PC-3 (cell line): Measurements from ENCODE around the gene LAMA2. TPM values are rescaled to one million over a fixed set of nuclear protein-coding genes. Genes with fewer than 3 reads are reported as not detected.

Experiments
- ATAC-seq: fragments of 200-7000 bp; cut with Tn5 transposase; 2 replicates; pipeline ENCODE4 v1.9.1; 2020; ENCODE audit warnings: mild to moderate bottlenecking, moderate library complexity
- BruUV-seq: library from RNA; stranded (reverse); fragments of 400-500 nt; replicated peaks from 2 replicates; lab custom pipeline; 2021; lab: Mats Ljungman, UMichigan
- CTCF ChIA-PET: fragments of 300-600 bp; sonication (Branson Sonifier 250); formaldehyde crosslinking; loops from one replicate; lab custom pipeline; 2022; ENCODE audit warnings: antibody characterized with exemption; lab: Charles Lee
- POLR2A ChIA-PET: fragments of 300-600 bp; sonication (Branson Sonifier 250); formaldehyde crosslinking; loops from one replicate; lab custom pipeline; 2022; ENCODE audit warnings: antibody characterized with exemption; ENCODE audit not compliant: unreplicated experiment; lab: Charles Lee
- DNase-seq: peaks from one replicate; pipeline ENCODE4 v3.0.0-alpha.2; 2015
- H2AFZ ChIP-seq: fragments of 300-600 bp; sonication (generic); 2 replicates; pipeline ENCODE4 v1.6.0; 2016; ENCODE audit warnings: antibody characterized with exemption, low read length
- H3F3A ChIP-seq: fragments of 300-600 bp; sonication (generic); one replicate; pipeline ENCODE4 v1.6.0; 2017; ENCODE audit warnings: antibody characterized with exemption, low read length, control low read depth, mild to moderate bottlenecking; ENCODE audit not compliant: unreplicated experiment
- H3K27ac ChIP-seq: fragments of 300-600 bp; sonication (generic); 2 replicates; pipeline ENCODE4 v1.5.1; 2016; ENCODE audit warnings: mild to moderate bottlenecking, low read length
- H3K27me3 ChIP-seq: fragments of 300-600 bp; sonication (generic); 2 replicates; pipeline ENCODE4 v1.6.1; 2016; ENCODE audit warnings: low read length, mixed read lengths
- H3K36me3 ChIP-seq: fragments of 300-600 bp; sonication (generic); 2 replicates; pipeline ENCODE4 v1.6.1; 2016; ENCODE audit warnings: low read depth, mixed run types, low read length, mixed read lengths
- H3K4me1 ChIP-seq: fragments of 300-600 bp; sonication (generic); 2 replicates; pipeline ENCODE4 v1.5.1; 2016; ENCODE audit warnings: low read length; ENCODE audit not compliant: insufficient read depth
- H3K4me2 ChIP-seq: fragments of 300-600 bp; sonication (generic); 2 replicates; pipeline ENCODE4 v1.6.0; 2016; ENCODE audit warnings: low read length
- H3K4me3 ChIP-seq: fragments of 300-600 bp; sonication (generic); 2 replicates; pipeline ENCODE4 v1.5.1; 2016; ENCODE audit warnings: mild to moderate bottlenecking, low read length, mixed read lengths
- H3K79me2 ChIP-seq: fragments of 300-600 bp; sonication (generic); 2 replicates; pipeline ENCODE4 v1.6.1; 2017; ENCODE audit warnings: low read length, mixed read lengths
- H3K9ac ChIP-seq: fragments of 300-600 bp; sonication (generic); 2 replicates; pipeline ENCODE4 v1.6.0; 2016; ENCODE audit warnings: mild to moderate bottlenecking, low read length
- H3K9me2 ChIP-seq: fragments of 300-600 bp; sonication (generic); replicated peaks from 2 replicates; pipeline ENCODE4 v1.6.1; 2016; ENCODE audit warnings: mixed run types, low read length, mixed read lengths
- H3K9me3 ChIP-seq: fragments of 300-600 bp; sonication (generic); 2 replicates; pipeline ENCODE4 v1.6.1; 2016; ENCODE audit warnings: low read length, mixed read lengths
- H4K20me1 ChIP-seq: fragments of 300-600 bp; sonication (generic); 2 replicates; pipeline ENCODE4 v1.6.1; 2016; ENCODE audit warnings: low read length, mixed read lengths
- EZH2 ChIP-seq: fragments of 300-600 bp; sonication (generic); IDR thresholded peaks from one replicate; pipeline ENCODE4 v1.6.1; 2017; ENCODE audit warnings: antibody characterized with exemption, mild to moderate bottlenecking, low read length; ENCODE audit not compliant: unreplicated experiment
- EZH2phosphoT487 ChIP-seq: fragments of 300-600 bp; sonication (generic); IDR thresholded peaks from 2 replicates; pipeline ENCODE4 v1.6.1; 2018; ENCODE audit warnings: mild to moderate bottlenecking, antibody characterized with exemption, low read length, borderline replicate concordance
- intact Hi-C: fragments of 100-400 bp; cut with micrococcal nuclease; formaldehyde crosslinking; loops from 2 replicates; pipeline ENCODE4 v1.9.0; 2023
- total RNA-seq: library from RNA; depleted of rRNA; stranded (reverse); fragments of >200 nt; gene quantifications from 2 replicates; pipeline ENCODE4 v1.2.3, GENCODE V29; 2014
- TF ChIP-seq, protein P1 (sequence below): fragments of 300-600 bp; sonication (generic); conservative IDR thresholded peaks from 2 replicates; pipeline ENCODE4 v1.5.1; 2017; ENCODE audit warnings: antibody characterized with exemption, low read depth, mild to moderate bottlenecking, low read length

The LAMA2 gene
- total RNA-seq, 1 experiment from 2014 or later: 0.22 TPM

DNA sequence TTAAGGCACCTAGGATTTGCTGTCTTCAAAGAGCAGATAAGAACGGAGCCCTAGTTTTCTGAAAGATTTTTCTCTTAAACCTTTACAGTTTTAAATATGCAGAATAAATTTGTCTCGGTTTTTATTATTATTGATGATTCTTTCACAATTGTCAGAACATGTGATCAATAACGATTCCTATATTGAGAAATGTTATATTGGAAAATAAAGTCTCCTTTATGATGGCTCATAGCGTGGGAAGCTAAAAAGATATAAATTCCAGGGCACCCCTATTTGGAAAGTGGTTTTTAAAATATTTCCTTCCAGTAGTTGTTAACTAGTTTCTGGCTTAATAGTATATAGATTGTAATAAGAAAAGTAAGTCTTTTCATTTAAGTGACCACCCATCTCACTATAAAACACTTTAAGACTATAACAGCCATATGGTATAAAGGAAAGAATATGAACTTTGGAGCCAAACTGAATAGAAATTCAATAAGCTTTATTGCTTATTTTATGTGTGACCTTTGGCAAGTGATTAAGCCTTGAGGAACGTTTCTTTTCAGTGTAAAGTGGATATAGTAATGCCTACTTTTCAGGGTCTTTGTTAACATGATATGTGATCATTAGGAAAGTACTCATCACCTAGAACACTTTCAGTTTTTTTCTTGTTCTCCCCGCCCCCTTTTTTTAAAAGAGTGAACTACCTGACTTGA lies 369.6 kb downstream of the LAMA2 start:
- H3K4me3 ChIP-seq: no peak overlapping the region
- no peaks in the 10 kb centered on the region for H3K79me2 ChIP-seq
- no peaks in the 10 kb centered on the region for H3K36me3 ChIP-seq
- no peaks in the 10 kb centered on the region for H3K9me3 ChIP-seq
- H3F3A ChIP-seq: no peaks in the 10 kb centered on the region
- TF ChIP-seq EZH2: no peak
- TF ChIP-seq EZH2phosphoT487: no peak
- TF ChIP-seq, protein P1, sequence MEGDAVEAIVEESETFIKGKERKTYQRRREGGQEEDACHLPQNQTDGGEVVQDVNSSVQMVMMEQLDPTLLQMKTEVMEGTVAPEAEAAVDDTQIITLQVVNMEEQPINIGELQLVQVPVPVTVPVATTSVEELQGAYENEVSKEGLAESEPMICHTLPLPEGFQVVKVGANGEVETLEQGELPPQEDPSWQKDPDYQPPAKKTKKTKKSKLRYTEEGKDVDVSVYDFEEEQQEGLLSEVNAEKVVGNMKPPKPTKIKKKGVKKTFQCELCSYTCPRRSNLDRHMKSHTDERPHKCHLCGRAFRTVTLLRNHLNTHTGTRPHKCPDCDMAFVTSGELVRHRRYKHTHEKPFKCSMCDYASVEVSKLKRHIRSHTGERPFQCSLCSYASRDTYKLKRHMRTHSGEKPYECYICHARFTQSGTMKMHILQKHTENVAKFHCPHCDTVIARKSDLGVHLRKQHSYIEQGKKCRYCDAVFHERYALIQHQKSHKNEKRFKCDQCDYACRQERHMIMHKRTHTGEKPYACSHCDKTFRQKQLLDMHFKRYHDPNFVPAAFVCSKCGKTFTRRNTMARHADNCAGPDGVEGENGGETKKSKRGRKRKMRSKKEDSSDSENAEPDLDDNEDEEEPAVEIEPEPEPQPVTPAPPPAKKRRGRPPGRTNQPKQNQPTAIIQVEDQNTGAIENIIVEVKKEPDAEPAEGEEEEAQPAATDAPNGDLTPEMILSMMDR: 0 out of 2 replicates have a peak, but pooled peaks have one; percentile 3
- no peak overlapping the region for H3K9ac ChIP-seq
- peak; percentile 35; the same call in 1 of the 2 replicates for ATAC-seq
- BruUV-seq: no TSS peak
- H3K27ac ChIP-seq: no peak overlapping the region
- no peaks in the 10 kb centered on the region for H3K27me3 ChIP-seq
- POLR2A ChIA-PET: no interaction called here
- peaks cover 15% of the 10 kb centered on the region for H3K4me1 ChIP-seq
- H3K4me2 ChIP-seq: peak overlapping the region; percentile 38; the same call in 1 of the 2 replicates
- peak; percentile 32 for DNase-seq
- H2AFZ ChIP-seq: no peak overlapping the region
- CTCF ChIA-PET: interaction anchor here (0.6 to 0.7 kb wide), 3 partner anchors 322 to 530 kb away, joined by 3 to 5 read pairs (median 3); no protein-coding TSS in a partner anchor
- H3K9me2 ChIP-seq: no peaks in the 10 kb centered on the region
- intact Hi-C loops: loop anchor here (1.0 to 10.0 kb wide), 6 partner anchors 55 to 518 kb away; no protein-coding TSS in a partner anchor
- no peaks in the 10 kb centered on the region for H4K20me1 ChIP-seq

DNA sequence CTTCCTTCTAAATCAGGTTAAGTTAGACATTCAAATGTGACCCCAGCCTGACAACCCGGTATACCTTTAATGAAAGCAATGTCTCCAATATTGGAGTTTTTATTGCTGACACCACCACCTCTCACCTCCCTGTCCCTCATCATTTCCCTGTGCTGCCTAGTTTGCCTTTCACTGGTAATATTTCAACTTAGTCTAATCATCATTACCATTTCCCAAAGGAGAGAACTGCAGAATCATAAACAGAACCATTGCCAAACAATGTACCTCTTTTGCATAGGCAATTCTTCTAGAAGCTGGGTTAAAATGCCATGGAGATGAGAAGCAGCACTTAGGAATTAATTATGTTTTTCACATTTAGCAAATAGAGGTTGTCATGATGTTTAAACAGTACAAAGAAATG lies 370.3 kb downstream of the LAMA2 start:
- Histone ChIP-seq H2AFZ (no peak overlapping the region), H3K79me2 (no peaks in the 10 kb centered on the region), H4K20me1 (no peaks in the 10 kb centered on the region), H3K36me3 (no peaks in the 10 kb centered on the region), H3K4me3 (no peak overlapping the region), H3K9me2 (no peaks in the 10 kb centered on the region), H3K4me2 (no peak overlapping the region), H3K27me3 (no peaks in the 10 kb centered on the region), H3K9ac (no peak overlapping the region), H3F3A (no peaks in the 10 kb centered on the region), H3K4me1 (peaks cover 15% of the 10 kb centered on the region), H3K27ac (no peak overlapping the region), H3K9me3 (no peaks in the 10 kb centered on the region)
- intact Hi-C loops: loop anchor here (2.0 to 10.0 kb wide), 4 partner anchors 54 to 518 kb away; no protein-coding TSS in a partner anchor
- TF ChIP-seq, protein P1: no peak
- TF ChIP-seq EZH2: no peak
- no peak for TF ChIP-seq EZH2phosphoT487
- ATAC-seq (no peak), DNase-seq (no peak)
- no TSS peak for BruUV-seq
- ChIA-PET CTCF (interaction anchor here (0.6 kb wide), 1 partner anchor 531 kb away, joined by 3 read pairs; no protein-coding TSS in a partner anchor), POLR2A (no interaction called here)

DNA sequence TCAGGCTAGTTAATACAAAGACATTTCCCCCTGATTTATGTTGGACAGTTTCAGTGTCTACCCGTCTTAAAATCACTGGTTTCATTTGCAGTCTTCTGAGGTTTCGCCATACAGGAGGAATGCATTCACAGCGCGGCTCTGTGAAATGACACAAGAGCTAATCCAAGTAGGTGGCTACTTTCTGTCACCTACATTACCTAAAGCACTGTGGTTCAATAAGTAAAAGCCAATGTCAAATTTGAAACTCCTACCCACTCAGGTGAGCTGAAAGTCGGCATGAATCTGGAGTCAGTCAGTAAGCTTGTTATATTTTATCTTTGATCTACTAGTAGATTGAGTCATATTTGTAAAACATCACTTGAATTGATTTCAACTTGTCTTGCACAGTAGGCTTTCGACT lies 370.8 kb downstream of the LAMA2 start:
- H3K27ac ChIP-seq: no peak overlapping the region
- intact Hi-C loops: loop anchor here (2.0 to 10.0 kb wide), 4 partner anchors 54 to 519 kb away; no protein-coding TSS in a partner anchor
- CTCF ChIA-PET: no interaction called here
- H3K9me3 ChIP-seq: no peaks in the 10 kb centered on the region
- ATAC-seq: no peak
- H3K36me3 ChIP-seq: no peaks in the 10 kb centered on the region
- no peaks in the 10 kb centered on the region for H3K79me2 ChIP-seq
- no peaks in the 10 kb centered on the region for H3F3A ChIP-seq
- no peak overlapping the region for H3K4me3 ChIP-seq
- peaks cover 15% of the 10 kb centered on the region for H3K4me1 ChIP-seq
- TF ChIP-seq EZH2: no peak
- no peak for TF ChIP-seq EZH2phosphoT487
- TF ChIP-seq, protein P1: no peak
- no peak overlapping the region for H3K9ac ChIP-seq
- no peak overlapping the region for H3K4me2 ChIP-seq
- H3K9me2 ChIP-seq: no peaks in the 10 kb centered on the region
- H3K27me3 ChIP-seq: no peaks in the 10 kb centered on the region
- POLR2A ChIA-PET: no interaction called here
- no peaks in the 10 kb centered on the region for H4K20me1 ChIP-seq
- no peak for DNase-seq
- no TSS peak for BruUV-seq
- no peak overlapping the region for H2AFZ ChIP-seq
